ENCODE results near the gene PRSS3. TPM values are rescaled to one million over a fixed set of nuclear protein-coding genes. Genes with fewer than 3 reads are reported as not detected.
"Not testable (repeated sequence)": the region's sequence is repeated elsewhere in the genome, so short reads cannot be mapped to it uniquely, and the experiment has no call there.

PRSS3 gene
- total RNA-seq, result not detected in 3 replicates
- long read RNA-seq, result 0 reads

GRCh38 chr9:33795281-33795680, at the start of gene PRSS3:
Gene PRSS3 (plus strand): TSS chr9:33795561. CDS start chr9:33795574, 13 bp downstream.
- no peaks in the 10 kb centered on the region for H3K36me3 Mint-ChIP-seq (ENCODE audit: low read depth)

DNA sequence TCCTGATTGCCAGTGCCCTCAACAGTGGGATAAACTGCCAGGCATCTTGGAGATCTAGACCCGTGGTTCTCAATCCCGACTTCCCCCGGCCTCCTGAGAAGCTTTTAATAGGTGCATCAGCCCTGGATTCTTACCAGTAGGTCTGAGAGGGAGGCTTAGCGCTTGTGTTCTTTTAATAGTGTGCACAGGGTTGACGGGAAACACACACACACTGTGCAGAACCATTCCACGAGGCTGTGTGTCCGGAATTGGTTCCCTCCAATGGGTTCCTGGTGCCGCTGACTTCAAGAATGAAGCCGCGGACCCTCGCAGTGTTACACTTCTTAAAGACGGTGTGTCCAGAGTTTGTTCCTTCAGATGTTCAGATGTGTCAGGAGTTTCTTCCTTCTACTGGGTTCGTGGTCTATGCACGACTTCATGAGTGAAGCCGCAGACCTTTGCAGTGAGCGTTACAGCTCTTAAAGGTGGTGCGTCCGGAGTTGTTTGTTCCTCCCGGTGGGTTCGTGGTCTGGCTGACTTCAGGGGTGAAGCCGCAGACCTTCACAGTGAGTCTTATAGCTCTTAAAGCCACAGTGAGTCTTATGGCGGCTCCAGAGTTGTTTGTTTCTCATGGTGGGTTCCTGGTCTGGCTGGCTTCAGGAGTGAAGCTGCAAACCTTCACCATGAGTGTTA, 46.6 kb upstream of the PRSS3 start:
- no peak overlapping the region for H3K27ac Mint-ChIP-seq (ENCODE audit: unreplicated experiment)
- H3K36me3 Mint-ChIP-seq (ENCODE audit: low read depth), result peaks cover 4% of the 10 kb centered on the region
- TF ChIP-seq, protein P1, sequence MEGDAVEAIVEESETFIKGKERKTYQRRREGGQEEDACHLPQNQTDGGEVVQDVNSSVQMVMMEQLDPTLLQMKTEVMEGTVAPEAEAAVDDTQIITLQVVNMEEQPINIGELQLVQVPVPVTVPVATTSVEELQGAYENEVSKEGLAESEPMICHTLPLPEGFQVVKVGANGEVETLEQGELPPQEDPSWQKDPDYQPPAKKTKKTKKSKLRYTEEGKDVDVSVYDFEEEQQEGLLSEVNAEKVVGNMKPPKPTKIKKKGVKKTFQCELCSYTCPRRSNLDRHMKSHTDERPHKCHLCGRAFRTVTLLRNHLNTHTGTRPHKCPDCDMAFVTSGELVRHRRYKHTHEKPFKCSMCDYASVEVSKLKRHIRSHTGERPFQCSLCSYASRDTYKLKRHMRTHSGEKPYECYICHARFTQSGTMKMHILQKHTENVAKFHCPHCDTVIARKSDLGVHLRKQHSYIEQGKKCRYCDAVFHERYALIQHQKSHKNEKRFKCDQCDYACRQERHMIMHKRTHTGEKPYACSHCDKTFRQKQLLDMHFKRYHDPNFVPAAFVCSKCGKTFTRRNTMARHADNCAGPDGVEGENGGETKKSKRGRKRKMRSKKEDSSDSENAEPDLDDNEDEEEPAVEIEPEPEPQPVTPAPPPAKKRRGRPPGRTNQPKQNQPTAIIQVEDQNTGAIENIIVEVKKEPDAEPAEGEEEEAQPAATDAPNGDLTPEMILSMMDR (IDR thresholded peaks at IDR 0.05), result no peak
- H3K27me3 Mint-ChIP-seq (ENCODE audit: low read depth), result peaks cover 13% of the 10 kb centered on the region
- peaks cover 14% of the 10 kb centered on the region for H3K4me1 Mint-ChIP-seq (ENCODE audit: low read depth)
- no peak for DNase-seq (ENCODE audit: low spot score)
- no peak overlapping the region for H3K4me3 Mint-ChIP-seq (ENCODE audit: unreplicated experiment)
- H3K9me3 Mint-ChIP-seq (ENCODE audit: low read depth), result no peaks in the 10 kb centered on the region

More at GRCh38 chr9:33795281-33795680, at the start of gene PRSS3:
- Mint-ChIP-seq H3K4me1 (ENCODE audit: low read depth) (peaks cover 3% of the 10 kb centered on the region), H3K27me3 (ENCODE audit: low read depth) (peaks cover 25% of the 10 kb centered on the region), H3K9me3 (ENCODE audit: low read depth) (no peaks in the 10 kb centered on the region), H3K4me3 (ENCODE audit: unreplicated experiment) (no peak within 1 kb of the TSS), H3K27ac (ENCODE audit: unreplicated experiment) (no peak within 1 kb of the TSS)
- TF ChIP-seq, protein P1 (IDR thresholded peaks at IDR 0.05), result no peak
- no peak for DNase-seq (ENCODE audit: low spot score)

DNA sequence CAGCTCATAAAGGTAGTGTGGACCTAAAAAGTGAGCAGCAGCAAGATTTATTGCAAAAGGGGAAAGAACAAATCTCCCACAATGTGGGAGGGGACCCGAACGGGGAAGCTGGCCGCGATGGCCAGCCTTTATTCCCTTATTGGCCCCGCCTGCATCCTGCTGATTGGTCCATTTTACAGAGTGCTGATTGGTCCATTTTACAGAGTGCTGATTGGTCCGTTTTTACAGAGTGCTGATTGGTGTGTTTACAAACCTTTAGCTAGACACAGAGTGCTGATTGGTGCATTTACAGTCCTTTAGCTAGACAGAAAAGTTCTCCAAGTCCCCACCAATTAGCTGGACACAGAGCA, 46.1 kb upstream of the PRSS3 start:
- not testable (repeated sequence) for H3K4me3 Mint-ChIP-seq (ENCODE audit: unreplicated experiment); H3K36me3 Mint-ChIP-seq (ENCODE audit: low read depth); H3K9me3 Mint-ChIP-seq (ENCODE audit: low read depth); H3K27ac Mint-ChIP-seq (ENCODE audit: unreplicated experiment); DNase-seq (ENCODE audit: low spot score)
- Mint-ChIP-seq H3K27me3 (ENCODE audit: low read depth) (peaks cover 13% of the 10 kb centered on the region), H3K4me1 (ENCODE audit: low read depth) (peaks cover 14% of the 10 kb centered on the region)

- Mint-ChIP-seq H3K27me3 (ENCODE audit: low read depth) (peaks cover 13% of the 10 kb centered on the region), H3K36me3 (ENCODE audit: low read depth) (peaks cover 2% of the 10 kb centered on the region), H3K4me3 (ENCODE audit: unreplicated experiment) (no peak overlapping the region), H3K9me3 (ENCODE audit: low read depth) (no peaks in the 10 kb centered on the region), H3K27ac (ENCODE audit: unreplicated experiment) (no peak overlapping the region), H3K4me1 (ENCODE audit: low read depth) (peaks cover 14% of the 10 kb centered on the region)
- DNase-seq (ENCODE audit: low spot score), result no peak
- TF ChIP-seq, protein P1 (IDR thresholded peaks at IDR 0.05), result no peak
Measured at GRCh38 chr9:33750307-33750838, 45.0 kb upstream of the PRSS3 start.

DNA sequence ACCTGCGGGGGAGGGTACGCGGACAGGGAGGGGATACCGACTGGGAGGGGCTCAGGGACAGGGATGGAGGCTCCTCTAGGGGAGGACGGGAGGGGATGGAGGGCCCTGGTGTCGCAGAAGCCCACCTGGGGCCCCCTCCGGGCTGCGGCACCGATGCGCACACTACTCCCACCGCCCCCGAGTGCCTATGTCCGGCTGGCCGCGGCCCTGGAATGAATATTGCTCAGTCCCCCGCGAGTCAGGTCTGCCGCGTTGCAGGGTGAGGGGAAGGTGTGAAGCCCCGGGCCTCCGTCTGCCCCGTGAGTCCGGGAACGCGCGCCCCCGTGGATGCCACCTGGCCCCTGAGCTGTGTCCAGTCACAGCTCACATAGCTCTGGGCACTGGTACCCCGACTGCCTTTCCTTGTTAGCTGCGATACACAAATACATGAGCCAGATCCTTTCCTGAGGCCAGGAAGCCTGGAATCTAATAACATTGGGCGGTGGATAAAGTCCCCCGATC, 44.5 kb upstream of the PRSS3 start:
- H3K9me3 Mint-ChIP-seq (ENCODE audit: low read depth), result no peaks in the 10 kb centered on the region
- H3K4me3 Mint-ChIP-seq (ENCODE audit: unreplicated experiment), result no peak overlapping the region
- H3K27ac Mint-ChIP-seq (ENCODE audit: unreplicated experiment), result no peak overlapping the region
- TF ChIP-seq, protein P1 (IDR thresholded peaks at IDR 0.05), result no peak
- H3K4me1 Mint-ChIP-seq (ENCODE audit: low read depth), result peaks cover 14% of the 10 kb centered on the region
- no peak for DNase-seq (ENCODE audit: low spot score)
- no peaks in the 10 kb centered on the region for H3K36me3 Mint-ChIP-seq (ENCODE audit: low read depth)
- peaks cover 8% of the 10 kb centered on the region for H3K27me3 Mint-ChIP-seq (ENCODE audit: low read depth)

Data from chondrocyte (in vitro differentiated cells).